H9 (cell line): ENCODE measurements around the gene NUFIP2. TPM values are rescaled to one million over a fixed set of nuclear protein-coding genes. Genes with fewer than 3 reads are reported as not detected.

ENCODE experiments used
- DNase-seq: peaks from one replicate; pipeline ENCODE4 v3.0.0-alpha.2; 2017
- H2AFZ ChIP-seq: one replicate; pipeline ENCODE4 v1.6.1; 2013; ENCODE audit warnings: mild to moderate bottlenecking, low read length, control low read depth, moderate library complexity
- H2AK5ac ChIP-seq: 2 replicates; pipeline ENCODE4 v1.6.1; 2013; ENCODE audit warnings: low read length, control low read depth, mixed read lengths; ENCODE audit not compliant: insufficient read length
- H2BK120ac ChIP-seq: one replicate; pipeline ENCODE4 v1.6.1; 2013; ENCODE audit warnings: low read depth, mild to moderate bottlenecking, low read length, control low read depth, inconsistent platforms; ENCODE audit not compliant: poor library complexity, severe bottlenecking
- H2BK12ac ChIP-seq: 2 replicates; pipeline ENCODE4 v1.6.1; 2013; ENCODE audit warnings: low read length, control low read depth, mixed read lengths, low read depth; ENCODE audit not compliant: insufficient read length
- H2BK15ac ChIP-seq: 2 replicates; pipeline ENCODE4 v1.6.1; 2013; ENCODE audit warnings: low read depth, low read length, control low read depth
- H2BK20ac ChIP-seq: one replicate; pipeline ENCODE4 v1.6.1; 2013; ENCODE audit warnings: low read depth, mild to moderate bottlenecking, low read length, control low read depth, inconsistent platforms; ENCODE audit not compliant: poor library complexity, severe bottlenecking
- H2BK5ac ChIP-seq: 2 replicates; pipeline ENCODE4 v1.6.1; 2013; ENCODE audit warnings: low read length, control low read depth, mixed read lengths; ENCODE audit not compliant: insufficient read length
- H3K14ac ChIP-seq: 2 replicates; pipeline ENCODE4 v1.6.1; 2013; ENCODE audit warnings: low read length, control low read depth; ENCODE audit not compliant: insufficient read depth
- H3K18ac ChIP-seq: 2 replicates; pipeline ENCODE4 v1.6.1; 2013; ENCODE audit warnings: low read depth, mild to moderate bottlenecking, mixed read lengths, low read length, control low read depth; ENCODE audit not compliant: insufficient read length
- H3K23ac ChIP-seq: 2 replicates; pipeline ENCODE4 v1.6.1; 2013; ENCODE audit warnings: low read length, control low read depth, mixed read lengths, low read depth; ENCODE audit not compliant: insufficient read length
- H3K23me2 ChIP-seq: 2 replicates; pipeline ENCODE4 v1.6.1; 2013; ENCODE audit warnings: low read depth, mild to moderate bottlenecking, mixed read lengths, low read length, control low read depth; ENCODE audit not compliant: insufficient read length, poor library complexity, severe bottlenecking
- H3K27ac ChIP-seq: 2 replicates; pipeline ENCODE4 v1.5.1; 2013; ENCODE audit warnings: low read length, control low read depth, mixed read lengths, low read depth; ENCODE audit not compliant: insufficient read length
- H3K27me3 ChIP-seq: 2 replicates; pipeline ENCODE4 v1.6.1; 2013; ENCODE audit warnings: low read length, control low read depth, inconsistent platforms; ENCODE audit not compliant: insufficient read depth
- H3K4ac ChIP-seq: 2 replicates; pipeline ENCODE4 v1.6.1; 2013; ENCODE audit warnings: low read depth, mild to moderate bottlenecking, control low read depth, inconsistent platforms, low read length, moderate library complexity
- H3K4me1 ChIP-seq: 2 replicates; pipeline ENCODE4 v1.6.1; 2013; ENCODE audit warnings: low read length, control low read depth, inconsistent platforms; ENCODE audit not compliant: insufficient read depth
- H3K4me2 ChIP-seq: 2 replicates; pipeline ENCODE4 v1.6.1; 2013; ENCODE audit warnings: low read length, control low read depth, mixed read lengths; ENCODE audit not compliant: insufficient read length, insufficient read depth
- H3K56ac ChIP-seq: 2 replicates; pipeline ENCODE4 v1.6.1; 2013; ENCODE audit warnings: low read depth, mild to moderate bottlenecking, mixed read lengths, low read length, control low read depth; ENCODE audit not compliant: insufficient read length
- H3K79me1 ChIP-seq: 2 replicates; pipeline ENCODE4 v1.6.1; 2013; ENCODE audit warnings: low read depth, mild to moderate bottlenecking, moderate library complexity, low read length, control low read depth, inconsistent platforms; ENCODE audit not compliant: insufficient read depth, poor library complexity, severe bottlenecking
- H3K79me2 ChIP-seq: 2 replicates; pipeline ENCODE4 v1.6.1; 2013; ENCODE audit warnings: low read length, control low read depth, inconsistent platforms; ENCODE audit not compliant: insufficient read depth
- H3K9ac ChIP-seq: 2 replicates; pipeline ENCODE4 v1.6.1; 2013; ENCODE audit warnings: low read length, control low read depth, mixed read lengths; ENCODE audit not compliant: insufficient read length; ENCODE audit errors: extremely low read depth
- H3K9me3 ChIP-seq: one replicate; pipeline ENCODE4 v1.6.1; 2013; ENCODE audit warnings: low read depth, low read length, inconsistent platforms; ENCODE audit not compliant: control insufficient read depth
- H3T11ph ChIP-seq: one replicate; pipeline ENCODE4 v1.6.1; 2013; ENCODE audit warnings: mild to moderate bottlenecking, low read length, control low read depth, inconsistent platforms
- H4K20me1 ChIP-seq: one replicate; pipeline ENCODE4 v1.6.1; 2013; ENCODE audit not compliant: control insufficient read depth, insufficient read length, insufficient read depth
- H4K5ac ChIP-seq: 2 replicates; pipeline ENCODE4 v1.6.1; 2013; ENCODE audit warnings: low read depth, mild to moderate bottlenecking, mixed read lengths, low read length, control low read depth; ENCODE audit not compliant: insufficient read length
- H4K8ac ChIP-seq: replicated peaks from 2 replicates; pipeline ENCODE4 v1.6.1; 2013; ENCODE audit warnings: low read length, control low read depth, mixed read lengths, low read depth; ENCODE audit not compliant: insufficient read length
- H4K91ac ChIP-seq: 2 replicates; pipeline ENCODE4 v1.6.1; 2013; ENCODE audit warnings: low read depth, mild to moderate bottlenecking, moderate library complexity, mixed read lengths, low read length, control low read depth; ENCODE audit not compliant: insufficient read length
- H3K27ac Mint-ChIP-seq, 3 experiments: 2 replicates in 2 of 3; 3 replicates in 1 of 3; pipeline ENCODE4 v1.8.0; 2020 to 2021; ENCODE audit warnings: mixed read lengths in 3 of 3, mild to moderate bottlenecking in 1 of 3, moderate library complexity in 1 of 3
- H3K27me3 Mint-ChIP-seq: 2 replicates; pipeline ENCODE4 v1.8.0; 2021; ENCODE audit warnings: low read depth, mild to moderate bottlenecking, moderate library complexity, mixed read lengths
- H3K36me3 Mint-ChIP-seq, 3 experiments: 2 replicates in 2 of 3; 3 replicates in 1 of 3; pipeline ENCODE4 v1.8.0; 2020 to 2021; ENCODE audit warnings: low read depth in 3 of 3, mixed read lengths in 3 of 3; ENCODE audit not compliant: insufficient read depth in 1 of 3
- H3K4me1 Mint-ChIP-seq, 2 experiments: 2 replicates each; pipeline ENCODE4 v1.8.0; 2020; ENCODE audit warnings: mixed read lengths in 2 of 2
- H3K4me3 Mint-ChIP-seq, 2 experiments: 2 replicates in 1 of 2; 3 replicates in 1 of 2; pipeline ENCODE4 v1.8.0; 2020 to 2021; ENCODE audit warnings: mild to moderate bottlenecking in 2 of 2, mixed read lengths in 2 of 2, moderate library complexity in 1 of 2
- H3K9me3 Mint-ChIP-seq, 2 experiments: 2 replicates in 1 of 2; 3 replicates in 1 of 2; pipeline ENCODE4 v1.8.0; 2020; ENCODE audit warnings: mild to moderate bottlenecking in 2 of 2, mixed read lengths in 2 of 2, moderate library complexity in 1 of 2
- WGBS: extraction: QIAGEN DNeasy Blood & Tissue Kit; methylation state at CpG from one replicate; pipeline ENCODE4 v1.1.7; 2013; ENCODE audit warnings: missing lambda C conversion rate, low lambda C conversion rate, mixed read lengths; ENCODE audit not compliant: insufficient read length; ENCODE audit errors: extremely low coverage; 5-methylcytosine and 5-hydroxymethylcytosine counted together
- total RNA-seq: library from RNA; stranded (reverse); gene quantifications from 2 replicates; pipeline ENCODE4 v1.2.1, GENCODE V29; 2021
- TF ChIP-seq, protein P1 (sequence below): fragments of 200-600 bp; sonication (generic); conservative IDR thresholded peaks from 3 replicates; pipeline ENCODE4 v1.8.0; 2021; ENCODE audit warnings: antibody characterized with exemption, mild to moderate bottlenecking

NUFIP2 gene
- total RNA-seq, 1 experiment from 2014 or later, result 97.9 TPM

DNA sequence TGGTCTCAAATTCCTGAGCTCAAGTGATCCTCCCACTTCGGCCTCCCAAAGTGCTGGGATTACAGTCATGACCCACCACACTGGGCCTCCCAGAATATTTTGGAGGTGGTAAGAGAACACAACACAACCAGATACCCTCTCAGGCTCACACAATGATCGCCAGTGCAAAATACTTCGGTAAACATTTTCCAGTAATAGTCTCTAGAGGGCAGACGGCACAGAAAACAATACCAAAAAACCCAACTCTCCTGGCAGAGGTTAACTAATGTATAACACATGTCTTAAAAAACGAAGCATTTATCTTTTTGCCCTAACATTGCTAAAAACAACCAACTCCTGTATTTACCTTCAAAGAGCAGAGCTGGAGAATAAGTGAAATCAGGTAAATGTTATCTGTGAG, 10.5 kb downstream of the NUFIP2 start:
- H3K4me3 Mint-ChIP-seq, result no peak overlapping the region
- H2AK5ac ChIP-seq, result no peak overlapping the region
- no CpG with 5 or more reads among the region's 5 CpGs for WGBS

More for the DNA sequence above, 10.5 kb downstream of the NUFIP2 start:
- Histone ChIP-seq H3K4me2 (no peak overlapping the region), H3K56ac (no peak overlapping the region), H2BK15ac (no peak overlapping the region), H2BK5ac (no peak overlapping the region), H3K79me1 (peaks cover 7% of the 10 kb centered on the region), H3K27ac (no peak overlapping the region), H3K4ac (no peak overlapping the region), H4K20me1 (no peaks in the 10 kb centered on the region), H3K14ac (no peak overlapping the region), H2BK12ac (no peak overlapping the region), H3K23ac (no peak overlapping the region), H2BK120ac (no peak overlapping the region), H3K23me2 (no peaks in the 10 kb centered on the region), H4K8ac (no peak overlapping the region), H3T11ph (no peak overlapping the region), H3K4me1 (no peaks in the 10 kb centered on the region; the same call in 1 of the 2 replicates), H3K27me3 (no peaks in the 10 kb centered on the region), H4K91ac (no peak overlapping the region), H3K18ac (no peak overlapping the region), H2BK20ac (no peak overlapping the region), H3K9me3 (no peaks in the 10 kb centered on the region), H4K5ac (no peak overlapping the region), H2AFZ (no peak overlapping the region), H3K9ac (no peak overlapping the region), H3K79me2 (peaks cover 78% of the 10 kb centered on the region)
- Mint-ChIP-seq H3K9me3 (no peaks in the 10 kb centered on the region), H3K27me3 (no peaks in the 10 kb centered on the region), H3K4me1 (peaks cover 25 to 31% of the 10 kb centered on the region in 2 experiments), H3K27ac (no peak overlapping the region), H3K36me3 (peaks cover 71 to 94% (median 93%) of the 10 kb centered on the region in 3 experiments)
- TF ChIP-seq, protein P1, sequence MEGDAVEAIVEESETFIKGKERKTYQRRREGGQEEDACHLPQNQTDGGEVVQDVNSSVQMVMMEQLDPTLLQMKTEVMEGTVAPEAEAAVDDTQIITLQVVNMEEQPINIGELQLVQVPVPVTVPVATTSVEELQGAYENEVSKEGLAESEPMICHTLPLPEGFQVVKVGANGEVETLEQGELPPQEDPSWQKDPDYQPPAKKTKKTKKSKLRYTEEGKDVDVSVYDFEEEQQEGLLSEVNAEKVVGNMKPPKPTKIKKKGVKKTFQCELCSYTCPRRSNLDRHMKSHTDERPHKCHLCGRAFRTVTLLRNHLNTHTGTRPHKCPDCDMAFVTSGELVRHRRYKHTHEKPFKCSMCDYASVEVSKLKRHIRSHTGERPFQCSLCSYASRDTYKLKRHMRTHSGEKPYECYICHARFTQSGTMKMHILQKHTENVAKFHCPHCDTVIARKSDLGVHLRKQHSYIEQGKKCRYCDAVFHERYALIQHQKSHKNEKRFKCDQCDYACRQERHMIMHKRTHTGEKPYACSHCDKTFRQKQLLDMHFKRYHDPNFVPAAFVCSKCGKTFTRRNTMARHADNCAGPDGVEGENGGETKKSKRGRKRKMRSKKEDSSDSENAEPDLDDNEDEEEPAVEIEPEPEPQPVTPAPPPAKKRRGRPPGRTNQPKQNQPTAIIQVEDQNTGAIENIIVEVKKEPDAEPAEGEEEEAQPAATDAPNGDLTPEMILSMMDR, result peak; percentile 38; the same call in 2 of the 3 replicates
- DNase-seq, result no peak
